Mesenchymal stem cell (in vitro differentiated cells and primary cell): Measurements from ENCODE around the gene RAB35.
A peak's percentile ranks its signal among the peaks of the same experiment; 100 is the strongest.

ENCODE experiments used
- DNase-seq: peaks from one replicate; pipeline ENCODE4 v3.0.0-alpha.2; 2013
- H2AFZ ChIP-seq: one replicate; pipeline ENCODE4 v1.6.1; 2013; ENCODE audit warnings: low read depth, mild to moderate bottlenecking, control low read depth, inconsistent platforms, low read length, moderate library complexity
- H2AK5ac ChIP-seq: 2 replicates; pipeline ENCODE4 v1.6.1; 2013; ENCODE audit warnings: low read length, moderate library complexity, mild to moderate bottlenecking, inconsistent platforms; ENCODE audit not compliant: severe bottlenecking
- H2BK120ac ChIP-seq: one replicate; pipeline ENCODE4 v1.6.1; 2013; ENCODE audit warnings: low read depth, mild to moderate bottlenecking, inconsistent platforms, low read length, moderate library complexity
- H2BK12ac ChIP-seq, 2 experiments: one replicate each; pipeline ENCODE4 v1.6.1; 2013; ENCODE audit warnings: inconsistent platforms in 2 of 2, low read length in 2 of 2, mild to moderate bottlenecking in 2 of 2, moderate library complexity in 2 of 2, control low read depth in 1 of 2
- H2BK15ac ChIP-seq: one replicate; pipeline ENCODE4 v1.6.1; 2013; ENCODE audit warnings: mild to moderate bottlenecking, low read depth, inconsistent platforms; ENCODE audit not compliant: poor library complexity, severe bottlenecking
- H2BK5ac ChIP-seq: 2 replicates; pipeline ENCODE4 v1.6.1; 2013; ENCODE audit warnings: low read depth, mild to moderate bottlenecking, low read length, control low read depth, inconsistent platforms; ENCODE audit not compliant: poor library complexity, severe bottlenecking
- H3K14ac ChIP-seq, 2 experiments: one replicate each; pipeline ENCODE4 v1.6.1; 2013; ENCODE audit warnings: inconsistent platforms in 2 of 2, low read length in 2 of 2, control low read depth in 1 of 2, mild to moderate bottlenecking in 1 of 2, moderate library complexity in 1 of 2
- H3K18ac ChIP-seq, 2 experiments: one replicate each; pipeline ENCODE4 v1.6.1; 2013; ENCODE audit warnings: inconsistent platforms in 2 of 2, low read length in 2 of 2, control low read depth in 1 of 2, low read depth in 1 of 2, mild to moderate bottlenecking in 1 of 2
- H3K23ac ChIP-seq, 2 experiments: one replicate each; pipeline ENCODE4 v1.6.1; 2013; ENCODE audit warnings: inconsistent platforms in 2 of 2, low read length in 2 of 2, mild to moderate bottlenecking in 2 of 2, moderate library complexity in 2 of 2, control low read depth in 1 of 2
- H3K27ac ChIP-seq: 2 replicates; pipeline ENCODE4 v1.5.1; 2013; ENCODE audit warnings: mild to moderate bottlenecking, moderate library complexity, low read length, control low read depth, inconsistent platforms; ENCODE audit not compliant: poor library complexity, severe bottlenecking
- H3K27me3 ChIP-seq, 2 experiments: 2 replicates each; pipeline versions ENCODE4 v1.6.1 to v1.7.0; 2013; ENCODE audit warnings: low read length in 2 of 2, mild to moderate bottlenecking in 2 of 2, moderate library complexity in 2 of 2, control low read depth in 1 of 2, inconsistent platforms in 1 of 2; ENCODE audit not compliant: control insufficient read depth in 1 of 2, insufficient read depth in 1 of 2
- H3K36me3 ChIP-seq, 2 experiments: 2 replicates each; pipeline versions ENCODE4 v1.6.1 to v1.7.0; 2013; ENCODE audit warnings: low read length in 2 of 2, control low read depth in 1 of 2, inconsistent platforms in 1 of 2, low read depth in 1 of 2, mild to moderate bottlenecking in 1 of 2; ENCODE audit not compliant: insufficient read depth in 2 of 2, control insufficient read depth in 1 of 2
- H3K4ac ChIP-seq, 2 experiments: one replicate each; pipeline ENCODE4 v1.6.1; 2013; ENCODE audit warnings: inconsistent platforms in 2 of 2, low read length in 2 of 2, mild to moderate bottlenecking in 2 of 2, moderate library complexity in 2 of 2, control low read depth in 1 of 2, low read depth in 1 of 2
- H3K4me1 ChIP-seq: 2 replicates; pipeline ENCODE4 v1.6.1; 2013; ENCODE audit warnings: low read depth, low read length, control low read depth; ENCODE audit not compliant: control insufficient read depth, insufficient read depth
- H3K4me2 ChIP-seq: 2 replicates; pipeline ENCODE4 v1.6.1; 2013; ENCODE audit warnings: low read length, mild to moderate bottlenecking, inconsistent platforms; ENCODE audit not compliant: poor library complexity, severe bottlenecking
- H3K4me3 ChIP-seq, 2 experiments: 2 replicates each; pipeline versions ENCODE4 v1.5.1 to v1.7.0; 2013; ENCODE audit warnings: low read length in 2 of 2, mild to moderate bottlenecking in 2 of 2, control low read depth in 1 of 2, low read depth in 1 of 2; ENCODE audit not compliant: insufficient read depth in 1 of 2
- H3K79me1 ChIP-seq: replicated peaks from 2 replicates; pipeline ENCODE4 v1.6.1; 2013; ENCODE audit warnings: mild to moderate bottlenecking, control low read depth, low read length, inconsistent platforms; ENCODE audit not compliant: poor library complexity, severe bottlenecking
- H3K9ac ChIP-seq: 2 replicates; pipeline ENCODE4 v1.7.0; 2013; ENCODE audit warnings: mild to moderate bottlenecking, low read length, moderate library complexity
- H3K9me3 ChIP-seq: 2 replicates; pipeline ENCODE4 v1.7.0; 2013; ENCODE audit warnings: mild to moderate bottlenecking, low read length; ENCODE audit not compliant: control insufficient read depth
- H4K8ac ChIP-seq: one replicate; pipeline ENCODE4 v1.6.1; 2013; ENCODE audit warnings: inconsistent platforms, mild to moderate bottlenecking, low read length, moderate library complexity
- H4K91ac ChIP-seq: one replicate; pipeline ENCODE4 v1.6.1; 2013; ENCODE audit warnings: mild to moderate bottlenecking, low read length, inconsistent platforms
- WGBS: methylation state at CpG from one replicate; pipeline ENCODE4 v1.1.7; 2013; ENCODE audit warnings: mixed read lengths; 5-methylcytosine and 5-hydroxymethylcytosine counted together

The RAB35 gene

GRCh38 chr12:120159509-120160237 is 43.1 kb upstream of the RAB35 start:
- H3K79me1 ChIP-seq: peaks cover 46% of the 10 kb centered on the region
- no peak overlapping the region for H3K23ac ChIP-seq
- peaks cover 87 to 97% of the 10 kb centered on the region in 2 experiments for H3K36me3 ChIP-seq
- no peaks in the 10 kb centered on the region for H3K9me3 ChIP-seq
- no peak overlapping the region for H3K27ac ChIP-seq
- no peak overlapping the region for H3K4me2 ChIP-seq
- H3K4ac ChIP-seq: no peak overlapping the region
- no peak overlapping the region for H2BK15ac ChIP-seq
- H4K8ac ChIP-seq: peak overlapping the region; percentile 4
- H3K27me3 ChIP-seq: no peaks in the 10 kb centered on the region
- no peak overlapping the region for H4K91ac ChIP-seq
- H3K14ac ChIP-seq: no peak overlapping the region
- DNase-seq: no peak
- no peak overlapping the region for H3K4me3 ChIP-seq
- no peak overlapping the region for H2BK5ac ChIP-seq
- no peak overlapping the region for H2AFZ ChIP-seq
- H3K9ac ChIP-seq: peak overlapping the region; percentile 38
- 96% methylated on average over 11 of the region's 12 CpGs for WGBS
- H2BK12ac ChIP-seq: no peak overlapping the region
- no peak overlapping the region for H2BK120ac ChIP-seq
- H2AK5ac ChIP-seq: no peak overlapping the region
- no peak overlapping the region for H3K18ac ChIP-seq
- H3K4me1 ChIP-seq: no peaks in the 10 kb centered on the region

DNA sequence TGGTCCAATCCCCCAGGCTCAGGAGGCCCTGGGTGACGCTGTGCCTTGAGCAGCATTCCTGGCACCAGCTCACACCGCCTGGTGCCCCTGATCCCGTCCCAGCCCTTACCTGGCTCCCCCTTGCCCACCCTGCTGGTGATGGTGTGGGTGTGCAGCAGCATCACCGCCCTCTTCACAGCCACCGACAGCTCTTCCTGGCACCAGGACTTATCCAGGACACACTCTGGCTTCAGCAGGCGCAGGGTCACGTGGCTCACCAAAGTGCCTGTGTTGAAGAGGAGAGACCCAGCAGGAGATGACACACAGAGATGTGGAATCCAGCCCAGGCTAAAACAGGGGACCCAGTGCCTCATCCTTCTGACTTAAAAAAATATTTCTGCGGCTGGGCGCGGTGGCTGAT is 41.8 kb upstream of the RAB35 start:
- H3K9ac ChIP-seq: no peak overlapping the region
- no peaks in the 10 kb centered on the region for H3K4me1 ChIP-seq
- no peak overlapping the region for H2AFZ ChIP-seq
- no peak overlapping the region for H3K4me2 ChIP-seq
- H2BK15ac ChIP-seq: no peak overlapping the region
- peaks cover 50% of the 10 kb centered on the region for H3K79me1 ChIP-seq
- no peak overlapping the region for H2BK5ac ChIP-seq
- no peak overlapping the region for H3K14ac ChIP-seq
- WGBS: 97% methylated on average over 10 of the region's 10 CpGs
- no peak for DNase-seq
- peaks cover 90 to 97% of the 10 kb centered on the region in 2 experiments for H3K36me3 ChIP-seq
- H3K27me3 ChIP-seq: no peaks in the 10 kb centered on the region
- no peak overlapping the region for H3K18ac ChIP-seq
- no peak overlapping the region for H4K8ac ChIP-seq
- H2BK12ac ChIP-seq: no peak overlapping the region
- H3K27ac ChIP-seq: no peak overlapping the region
- no peaks in the 10 kb centered on the region for H3K9me3 ChIP-seq
- H4K91ac ChIP-seq: no peak overlapping the region
- H3K4me3 ChIP-seq: no peak overlapping the region
- H3K23ac ChIP-seq: no peak overlapping the region
- no peak overlapping the region for H2BK120ac ChIP-seq
- H2AK5ac ChIP-seq: no peak overlapping the region
- H3K4ac ChIP-seq: no peak overlapping the region

DNA sequence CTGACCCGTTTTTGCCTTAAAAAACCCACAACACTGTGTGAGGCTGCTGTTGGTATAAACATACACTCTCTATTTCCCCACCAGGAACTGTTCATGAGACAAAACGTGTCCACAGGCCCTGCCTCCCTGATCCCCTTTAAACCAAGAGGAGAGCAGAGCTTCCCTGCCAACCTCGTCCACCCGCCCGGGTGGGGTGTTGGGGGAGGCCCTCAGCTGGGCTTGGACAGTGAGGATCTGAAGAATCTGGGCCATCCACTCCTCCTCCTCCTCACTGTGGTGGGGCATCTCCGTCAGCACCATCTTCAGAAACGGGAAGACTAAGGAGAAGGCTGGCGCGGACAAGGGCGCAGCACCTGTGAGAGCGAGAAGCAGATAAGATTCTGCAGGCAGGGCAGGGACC is 41.1 kb upstream of the RAB35 start:
- peaks cover 88 to 97% of the 10 kb centered on the region in 2 experiments for H3K36me3 ChIP-seq
- H4K8ac ChIP-seq: no peak overlapping the region
- no peak overlapping the region for H2BK12ac ChIP-seq
- no peaks in the 10 kb centered on the region for H3K9me3 ChIP-seq
- H3K4ac ChIP-seq: no peak overlapping the region
- no peak overlapping the region for H3K23ac ChIP-seq
- no peak overlapping the region for H3K27ac ChIP-seq
- H3K18ac ChIP-seq: no peak overlapping the region
- no peak overlapping the region for H3K9ac ChIP-seq
- no peak overlapping the region for H3K4me3 ChIP-seq
- H3K27me3 ChIP-seq: no peaks in the 10 kb centered on the region
- H3K4me2 ChIP-seq: no peak overlapping the region
- H2BK5ac ChIP-seq: no peak overlapping the region
- no peak overlapping the region for H4K91ac ChIP-seq
- H2BK15ac ChIP-seq: no peak overlapping the region
- no peak overlapping the region for H2AK5ac ChIP-seq
- 96% methylated on average over 11 of the region's 11 CpGs for WGBS
- H3K79me1 ChIP-seq: peaks cover 51% of the 10 kb centered on the region
- H3K4me1 ChIP-seq: no peaks in the 10 kb centered on the region
- no peak overlapping the region for H3K14ac ChIP-seq
- no peak overlapping the region for H2AFZ ChIP-seq
- no peak for DNase-seq
- H2BK120ac ChIP-seq: no peak overlapping the region

DNA sequence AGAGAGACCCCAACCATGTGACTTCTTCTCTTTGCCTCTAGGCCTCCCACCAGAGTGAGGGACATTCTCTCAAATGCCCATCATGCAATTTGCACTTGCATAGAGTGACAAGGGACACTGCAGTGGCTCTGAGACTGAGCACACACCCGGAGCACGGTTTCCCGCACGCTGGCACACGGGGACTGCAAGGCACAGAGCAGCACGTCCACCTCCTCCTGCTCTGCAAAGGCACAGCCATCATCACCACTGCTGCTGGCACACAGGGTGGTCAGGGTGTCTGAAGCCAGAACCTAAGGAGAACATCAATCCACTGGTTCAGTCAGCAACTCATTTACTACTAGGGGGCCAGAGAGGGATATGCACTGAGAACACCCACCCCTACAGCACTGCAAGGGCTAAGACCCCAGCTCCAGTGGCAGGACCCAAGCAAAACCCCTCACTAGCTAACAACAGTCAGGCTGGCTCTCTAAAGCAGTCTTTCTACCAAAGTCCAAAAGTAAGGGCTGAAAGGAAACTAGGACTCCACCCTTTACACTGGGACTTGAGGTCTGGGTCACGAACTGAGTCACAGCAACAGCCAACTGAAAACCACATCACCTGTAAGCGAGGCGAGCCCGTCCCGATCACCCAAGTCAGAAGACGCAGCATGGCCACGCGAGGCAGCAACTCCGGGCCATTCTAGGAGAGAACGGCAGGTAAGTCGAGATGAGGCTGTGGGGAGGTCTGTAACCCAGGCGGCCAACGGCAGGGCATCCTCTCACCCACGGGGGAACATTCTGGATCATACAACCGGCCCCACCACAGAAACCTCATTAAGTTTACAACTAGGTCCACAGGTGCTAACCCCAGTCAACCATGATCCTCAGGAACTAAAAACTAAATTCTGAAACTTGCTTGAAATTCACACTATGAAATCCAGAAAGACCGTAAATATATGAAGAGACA is 40.0 kb upstream of the RAB35 start:
- no peak overlapping the region for H2AK5ac ChIP-seq
- no peak overlapping the region for H3K4me3 ChIP-seq
- no peak overlapping the region for H3K14ac ChIP-seq
- no peak overlapping the region for H4K8ac ChIP-seq
- H4K91ac ChIP-seq: no peak overlapping the region
- H3K27me3 ChIP-seq: no peaks in the 10 kb centered on the region
- H3K9me3 ChIP-seq: no peaks in the 10 kb centered on the region
- H3K18ac ChIP-seq: no peak overlapping the region
- no peak overlapping the region for H3K9ac ChIP-seq
- H3K27ac ChIP-seq: no peak overlapping the region
- H3K4me1 ChIP-seq: no peaks in the 10 kb centered on the region
- no peak overlapping the region for H2BK120ac ChIP-seq
- no peak overlapping the region for H3K23ac ChIP-seq
- WGBS: 96% methylated on average over 20 of the region's 22 CpGs
- no peak overlapping the region for H2AFZ ChIP-seq
- H3K4me2 ChIP-seq: no peak overlapping the region
- no peak overlapping the region for H2BK5ac ChIP-seq
- peaks cover 80 to 93% of the 10 kb centered on the region in 2 experiments for H3K36me3 ChIP-seq
- H3K4ac ChIP-seq: no peak overlapping the region
- no peak for DNase-seq
- peaks cover 47% of the 10 kb centered on the region for H3K79me1 ChIP-seq
- H2BK12ac ChIP-seq: no peak overlapping the region
- no peak overlapping the region for H2BK15ac ChIP-seq
